Neural progenitor cell (in vitro differentiated cells): ENCODE results near the gene CSRP3. TPM values are rescaled to one million over a fixed set of nuclear protein-coding genes. Genes with fewer than 3 reads are reported as not detected.

ENCODE experiments used
- DNase-seq: peaks from one replicate; pipeline ENCODE4 v3.0.0-alpha.2; 2016; ENCODE audit warnings: low spot score
- H2AFZ ChIP-seq: fragments of 200-600 bp; sonication (generic); replicated peaks from 2 replicates; pipeline ENCODE4 v1.6.1; 2016; ENCODE audit warnings: antibody characterized with exemption
- H3F3A ChIP-seq: fragments of 200-600 bp; sonication (generic); 2 replicates; pipeline ENCODE4 v1.6.1; 2016; ENCODE audit warnings: antibody characterized with exemption, low read depth
- H3K27ac ChIP-seq: fragments of 200-600 bp; sonication (generic); 2 replicates; pipeline ENCODE4 v1.5.1; 2016; ENCODE audit warnings: mild to moderate bottlenecking
- H3K27me3 ChIP-seq: fragments of 200-600 bp; sonication (generic); 2 replicates; pipeline ENCODE4 v1.6.1; 2016; ENCODE audit warnings: mild to moderate bottlenecking, moderate library complexity
- H3K36me3 ChIP-seq: fragments of 200-600 bp; sonication (generic); 2 replicates; pipeline ENCODE4 v1.5.1; 2016
- H3K4me1 ChIP-seq: fragments of 200-600 bp; sonication (generic); 2 replicates; pipeline ENCODE4 v1.6.1; 2016; ENCODE audit warnings: mixed run types
- H3K4me2 ChIP-seq: fragments of 200-600 bp; sonication (generic); 2 replicates; pipeline ENCODE4 v1.6.1; 2016
- H3K4me3 ChIP-seq: fragments of 200-600 bp; sonication (generic); 2 replicates; pipeline ENCODE4 v1.5.1; 2016
- H3K79me2 ChIP-seq: fragments of 200-600 bp; sonication (generic); 2 replicates; pipeline ENCODE4 v1.6.1; 2016; ENCODE audit warnings: low read depth
- H3K9ac ChIP-seq: fragments of 200-600 bp; sonication (generic); 2 replicates; pipeline ENCODE4 v1.6.1; 2016
- H3K9me3 ChIP-seq: fragments of 200-600 bp; sonication (generic); 2 replicates; pipeline ENCODE4 v1.5.1; 2016; ENCODE audit warnings: low read depth
- H4K20me1 ChIP-seq: fragments of 200-600 bp; sonication (generic); 2 replicates; pipeline ENCODE4 v1.6.1; 2016; ENCODE audit warnings: low read depth
- H3K27ac Mint-ChIP-seq: 3 replicates; pipeline ENCODE4 v1.8.0; 2021; ENCODE audit warnings: mixed read lengths
- H3K27me3 Mint-ChIP-seq: 2 replicates; pipeline ENCODE4 v1.8.0; 2022; ENCODE audit warnings: low read depth, mild to moderate bottlenecking, inconsistent platforms, moderate library complexity, mixed read lengths; ENCODE audit not compliant: insufficient read depth
- H3K36me3 Mint-ChIP-seq: 3 replicates; pipeline ENCODE4 v1.8.0; 2021; ENCODE audit warnings: mixed read lengths
- H3K4me1 Mint-ChIP-seq: 3 replicates; pipeline ENCODE4 v1.8.0; 2021; ENCODE audit warnings: mixed read lengths
- H3K4me3 Mint-ChIP-seq: 3 replicates; pipeline ENCODE4 v1.8.0; 2021; ENCODE audit warnings: mild to moderate bottlenecking, moderate library complexity, mixed read lengths
- H3K9me3 Mint-ChIP-seq: 3 replicates; pipeline ENCODE4 v1.8.0; 2020; ENCODE audit warnings: mixed read lengths
- EZH2 ChIP-seq: fragments of 200-600 bp; sonication (generic); IDR thresholded peaks from 2 replicates; pipeline ENCODE4 v1.6.1; 2017; ENCODE audit warnings: antibody characterized with exemption, mild to moderate bottlenecking, moderate library complexity
- EZH2phosphoT487 ChIP-seq: fragments of 200-600 bp; sonication (generic); IDR thresholded peaks from 2 replicates; pipeline ENCODE4 v1.6.1; 2017; ENCODE audit warnings: antibody characterized with exemption
- total RNA-seq: library from RNA; depleted of rRNA; stranded (reverse); fragments of >200 nt; gene quantifications from 2 replicates; pipeline ENCODE4 v1.2.3, GENCODE V29; 2015; ENCODE audit warnings: low replicate concordance
- TF ChIP-seq, protein P1 (sequence below): fragments of 200-600 bp; sonication (generic); IDR thresholded peaks from 2 replicates; pipeline ENCODE4 v1.5.1; 2017; ENCODE audit warnings: antibody characterized with exemption, mild to moderate bottlenecking

Gene CSRP3
- total RNA-seq, 1 donor from 2014 or later, result not detected

DNA sequence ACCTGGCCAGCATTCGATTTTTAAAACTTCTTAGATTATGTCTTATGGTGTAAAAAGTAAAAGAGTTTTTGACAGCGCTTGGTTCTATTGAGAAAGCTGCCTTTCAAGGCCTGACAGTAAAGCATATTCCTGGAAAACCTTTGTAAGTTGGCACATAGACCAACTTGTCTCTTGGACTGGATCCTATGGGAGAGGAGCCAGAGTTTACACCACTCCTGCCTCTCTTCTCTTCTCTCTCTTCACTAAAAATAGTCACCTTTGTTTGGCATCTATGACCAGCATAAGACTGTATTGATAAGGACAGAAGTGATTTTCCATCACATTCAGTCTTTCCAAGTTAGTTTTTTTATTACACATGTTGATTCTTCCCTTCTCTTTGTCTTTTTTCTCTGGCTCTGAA lies 33.7 kb downstream of the CSRP3 start:
- Mint-ChIP-seq H3K27me3 (no peaks in the 10 kb centered on the region), H3K27ac (no peak overlapping the region), H3K4me3 (no peak overlapping the region), H3K36me3 (peaks cover 11% of the 10 kb centered on the region), H3K9me3 (no peaks in the 10 kb centered on the region), H3K4me1 (no peaks in the 10 kb centered on the region)
- Histone ChIP-seq H3K9ac (no peak overlapping the region), H3K27ac (no peak overlapping the region), H3K4me3 (no peak overlapping the region), H3K4me2 (no peak overlapping the region), H3K4me1 (no peaks in the 10 kb centered on the region), H3K36me3 (no peaks in the 10 kb centered on the region), H3F3A (no peaks in the 10 kb centered on the region), H3K27me3 (no peaks in the 10 kb centered on the region), H2AFZ (no peak overlapping the region), H3K9me3 (no peaks in the 10 kb centered on the region), H4K20me1 (no peaks in the 10 kb centered on the region), H3K79me2 (no peaks in the 10 kb centered on the region)
- TF ChIP-seq EZH2phosphoT487 (no peak), EZH2 (no peak)
- TF ChIP-seq, protein P1, sequence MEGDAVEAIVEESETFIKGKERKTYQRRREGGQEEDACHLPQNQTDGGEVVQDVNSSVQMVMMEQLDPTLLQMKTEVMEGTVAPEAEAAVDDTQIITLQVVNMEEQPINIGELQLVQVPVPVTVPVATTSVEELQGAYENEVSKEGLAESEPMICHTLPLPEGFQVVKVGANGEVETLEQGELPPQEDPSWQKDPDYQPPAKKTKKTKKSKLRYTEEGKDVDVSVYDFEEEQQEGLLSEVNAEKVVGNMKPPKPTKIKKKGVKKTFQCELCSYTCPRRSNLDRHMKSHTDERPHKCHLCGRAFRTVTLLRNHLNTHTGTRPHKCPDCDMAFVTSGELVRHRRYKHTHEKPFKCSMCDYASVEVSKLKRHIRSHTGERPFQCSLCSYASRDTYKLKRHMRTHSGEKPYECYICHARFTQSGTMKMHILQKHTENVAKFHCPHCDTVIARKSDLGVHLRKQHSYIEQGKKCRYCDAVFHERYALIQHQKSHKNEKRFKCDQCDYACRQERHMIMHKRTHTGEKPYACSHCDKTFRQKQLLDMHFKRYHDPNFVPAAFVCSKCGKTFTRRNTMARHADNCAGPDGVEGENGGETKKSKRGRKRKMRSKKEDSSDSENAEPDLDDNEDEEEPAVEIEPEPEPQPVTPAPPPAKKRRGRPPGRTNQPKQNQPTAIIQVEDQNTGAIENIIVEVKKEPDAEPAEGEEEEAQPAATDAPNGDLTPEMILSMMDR, result no peak
- no peak for DNase-seq

DNA sequence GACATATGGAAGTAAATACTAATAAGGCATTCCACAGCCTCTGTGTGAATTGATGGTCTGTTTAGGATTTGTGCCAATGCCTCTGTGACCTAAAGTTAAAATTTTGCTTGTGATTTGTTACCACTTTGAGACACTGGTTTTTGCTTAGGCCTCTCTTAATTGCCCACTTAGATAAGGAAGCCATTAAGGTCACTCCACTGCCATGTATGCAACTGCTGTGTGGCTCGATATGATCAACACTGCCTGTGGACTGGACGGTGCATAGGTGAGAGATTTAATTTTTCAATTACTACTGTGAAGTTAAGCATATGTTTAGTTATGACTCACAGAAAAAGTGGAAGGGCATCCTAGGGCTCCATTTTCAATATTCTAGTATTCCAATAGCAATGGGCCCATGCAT lies 36.9 kb downstream of the CSRP3 start:
- Mint-ChIP-seq H3K27me3 (no peaks in the 10 kb centered on the region), H3K9me3 (no peaks in the 10 kb centered on the region), H3K4me3 (no peak overlapping the region), H3K36me3 (peaks cover 4% of the 10 kb centered on the region), H3K4me1 (no peaks in the 10 kb centered on the region), H3K27ac (no peak overlapping the region)
- Histone ChIP-seq H3K4me3 (no peak overlapping the region), H3F3A (no peaks in the 10 kb centered on the region), H3K4me2 (no peak overlapping the region), H3K79me2 (no peaks in the 10 kb centered on the region), H3K27me3 (no peaks in the 10 kb centered on the region), H3K9ac (no peak overlapping the region), H3K9me3 (no peaks in the 10 kb centered on the region), H3K4me1 (no peaks in the 10 kb centered on the region), H2AFZ (no peak overlapping the region), H3K36me3 (no peaks in the 10 kb centered on the region), H4K20me1 (no peaks in the 10 kb centered on the region), H3K27ac (no peak overlapping the region)
- no peak for DNase-seq
- TF ChIP-seq EZH2phosphoT487, result no peak
- TF ChIP-seq, protein P1, result no peak
- no peak for TF ChIP-seq EZH2

DNA sequence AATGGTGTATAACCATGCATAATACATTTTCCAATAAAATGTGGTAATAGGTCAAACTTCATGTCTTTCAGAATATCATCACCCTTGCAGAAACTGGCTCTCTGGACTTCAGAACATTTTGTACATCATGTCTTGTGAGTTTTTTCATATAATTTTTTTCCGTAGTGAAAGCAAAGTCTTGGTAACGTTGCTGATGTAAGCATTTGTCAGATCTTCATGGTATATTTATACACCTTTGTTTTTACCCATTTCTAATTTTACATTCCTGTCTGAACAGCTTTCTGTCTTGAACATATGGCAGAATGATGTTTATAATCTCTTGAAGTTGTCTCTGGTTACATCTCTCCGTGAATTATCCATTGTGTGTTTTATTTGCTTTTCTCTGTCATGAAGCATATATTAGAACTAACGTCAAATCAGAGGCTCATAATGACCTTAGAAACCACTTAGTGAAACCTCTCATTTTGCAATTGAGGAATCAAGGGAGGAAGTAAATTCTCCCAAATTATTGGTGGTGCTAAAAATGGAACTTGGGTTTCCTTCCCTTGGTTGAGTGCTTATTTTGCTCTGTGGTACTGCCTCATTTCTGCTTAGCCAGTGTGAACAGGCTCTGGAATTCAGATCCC lies 37.4 kb downstream of the CSRP3 start:
- H2AFZ ChIP-seq, result no peak overlapping the region
- H3K27ac Mint-ChIP-seq, result no peak overlapping the region
- no peaks in the 10 kb centered on the region for H3K4me1 Mint-ChIP-seq
- H3K36me3 Mint-ChIP-seq, result peaks cover 4% of the 10 kb centered on the region
- H3K9me3 ChIP-seq, result no peaks in the 10 kb centered on the region
- no peaks in the 10 kb centered on the region for H3K27me3 Mint-ChIP-seq
- no peaks in the 10 kb centered on the region for H3K4me1 ChIP-seq
- H3K9ac ChIP-seq, result no peak overlapping the region
- no peaks in the 10 kb centered on the region for H3K27me3 ChIP-seq
- no peaks in the 10 kb centered on the region for H3K9me3 Mint-ChIP-seq
- H3F3A ChIP-seq, result no peaks in the 10 kb centered on the region
- no peak for TF ChIP-seq EZH2phosphoT487
- no peak for TF ChIP-seq EZH2
- TF ChIP-seq, protein P1, result no peak
- DNase-seq, result no peak
- H3K36me3 ChIP-seq, result no peaks in the 10 kb centered on the region
- no peaks in the 10 kb centered on the region for H3K79me2 ChIP-seq
- H4K20me1 ChIP-seq, result no peaks in the 10 kb centered on the region
- H3K4me2 ChIP-seq, result no peak overlapping the region
- no peak overlapping the region for H3K4me3 ChIP-seq
- H3K27ac ChIP-seq, result no peak overlapping the region
- no peak overlapping the region for H3K4me3 Mint-ChIP-seq
